Stomach (tissue), 4 donors: ENCODE measurements around the gene EXOC3.

Experiments
- EP300 ChIP-seq: sonication (generic); formaldehyde crosslinking; IDR thresholded peaks from one replicate; pipeline ENCODE4 v1.6.1; 2017; ENCODE audit warnings: antibody characterized with exemption
- POLR2A ChIP-seq, 4 donors: fragments of 450-650 bp; IDR thresholded peaks; one replicate each; pipeline ENCODE4 v1.6.1; 2016; ENCODE audit warnings: antibody characterized with exemption in 4 of 4, control low read depth in 2 of 4, mild to moderate bottlenecking in 1 of 4, moderate library complexity in 1 of 4
- POLR2AphosphoS5 ChIP-seq, 3 donors: sonication (generic); formaldehyde crosslinking; IDR thresholded peaks; one replicate each; pipeline ENCODE4 v1.6.1; 2016; ENCODE audit warnings: antibody characterized with exemption in 3 of 3
- TF ChIP-seq, protein P1 (sequence below), 7 experiments: fragments of 450-650 bp in 4 of 7; fragments of 200-600 bp in 3 of 7; sonication (generic) in 3 of 7; IDR thresholded peaks; one replicate each; pipeline ENCODE4 v1.5.1; 2016 to 2019; ENCODE audit warnings: antibody characterized with exemption in 7 of 7, control low read depth in 2 of 7, mild to moderate bottlenecking in 1 of 7

DNA sequence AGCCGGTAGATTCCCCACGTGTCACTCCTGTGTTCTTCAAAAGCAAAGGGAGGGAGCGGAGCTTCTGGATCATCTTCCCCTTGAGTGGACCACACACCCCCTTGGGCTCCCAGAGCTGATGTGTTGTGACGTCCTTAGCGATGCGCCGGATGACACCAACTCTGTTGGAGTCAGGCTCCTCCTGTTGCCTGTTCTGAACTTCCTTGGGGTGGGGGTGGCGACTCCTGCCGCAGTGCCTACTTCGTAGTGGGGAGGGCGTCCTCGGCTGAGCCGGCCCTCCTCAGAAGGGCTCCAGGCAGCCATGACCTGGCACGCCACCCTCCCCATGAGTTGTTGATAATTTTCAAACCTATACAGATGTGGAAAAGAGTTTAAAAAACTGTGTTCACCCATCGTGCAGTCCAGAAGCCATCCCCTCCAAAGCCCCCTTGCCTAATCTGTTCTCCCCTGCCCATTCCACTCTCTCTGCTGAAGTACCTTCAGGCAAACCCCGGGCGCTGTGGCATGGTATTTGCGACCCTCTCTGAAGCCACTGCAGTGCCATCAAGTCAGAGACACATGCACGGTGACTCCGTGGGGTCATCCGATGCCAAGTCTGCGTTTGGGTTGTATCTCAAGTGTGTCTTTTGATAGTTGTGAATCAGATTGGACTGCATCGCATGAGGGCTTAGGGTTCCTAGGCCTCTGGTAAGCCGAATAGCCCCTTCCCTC lies 16.7 kb downstream of the EXOC3 start:
- TF ChIP-seq, protein P1, sequence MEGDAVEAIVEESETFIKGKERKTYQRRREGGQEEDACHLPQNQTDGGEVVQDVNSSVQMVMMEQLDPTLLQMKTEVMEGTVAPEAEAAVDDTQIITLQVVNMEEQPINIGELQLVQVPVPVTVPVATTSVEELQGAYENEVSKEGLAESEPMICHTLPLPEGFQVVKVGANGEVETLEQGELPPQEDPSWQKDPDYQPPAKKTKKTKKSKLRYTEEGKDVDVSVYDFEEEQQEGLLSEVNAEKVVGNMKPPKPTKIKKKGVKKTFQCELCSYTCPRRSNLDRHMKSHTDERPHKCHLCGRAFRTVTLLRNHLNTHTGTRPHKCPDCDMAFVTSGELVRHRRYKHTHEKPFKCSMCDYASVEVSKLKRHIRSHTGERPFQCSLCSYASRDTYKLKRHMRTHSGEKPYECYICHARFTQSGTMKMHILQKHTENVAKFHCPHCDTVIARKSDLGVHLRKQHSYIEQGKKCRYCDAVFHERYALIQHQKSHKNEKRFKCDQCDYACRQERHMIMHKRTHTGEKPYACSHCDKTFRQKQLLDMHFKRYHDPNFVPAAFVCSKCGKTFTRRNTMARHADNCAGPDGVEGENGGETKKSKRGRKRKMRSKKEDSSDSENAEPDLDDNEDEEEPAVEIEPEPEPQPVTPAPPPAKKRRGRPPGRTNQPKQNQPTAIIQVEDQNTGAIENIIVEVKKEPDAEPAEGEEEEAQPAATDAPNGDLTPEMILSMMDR (IDR thresholded peaks at IDR 0.05), result no peak
- TF ChIP-seq EP300 (no peak), POLR2A (IDR thresholded peaks at IDR 0.05) (no peak), POLR2AphosphoS5 (IDR thresholded peaks at IDR 0.05) (no peak)
